Measurements from ENCODE around the gene MRTO4.
A peak's percentile ranks its signal among the peaks of the same experiment; 100 is the strongest.
"Not testable (repeated sequence)": the region's sequence is repeated elsewhere in the genome, so short reads cannot be mapped to it uniquely, and the experiment has no call there.

Gene MRTO4

GRCh38 chr1:19229229-19229628, 22.4 kb upstream of the MRTO4 start:
- DNase-seq: no peak

GRCh38 chr1:19229828-19230325, 21.7 kb upstream of the MRTO4 start:
- DNase-seq: no peak

- not testable (repeated sequence) for DNase-seq
Measured at GRCh38 chr1:19231736-19232523, 19.7 kb upstream of the MRTO4 start.

GRCh38 chr1:19232524-19232846, 19.1 kb upstream of the MRTO4 start:
- DNase-seq: no peak

- DNase-seq: no peak
Measured at GRCh38 chr1:19234224-19234623, 17.4 kb upstream of the MRTO4 start.

GRCh38 chr1:19239876-19240275, 11.7 kb upstream of the MRTO4 start:
- no peak for DNase-seq

- no peak for DNase-seq
Measured at GRCh38 chr1:19240673-19241538, 10.7 kb upstream of the MRTO4 start.

GRCh38 chr1:19250629-19251304, 838 bp upstream of the MRTO4 start:
- no peak for DNase-seq

- DNase-seq: no peak
Measured at GRCh38 chr1:19254416-19254815, 2.8 kb downstream of the MRTO4 start.

- no peak for DNase-seq
Measured at GRCh38 chr1:19255288-19255687, 3.7 kb downstream of the MRTO4 start.

- DNase-seq: not testable (repeated sequence)
Measured at GRCh38 chr1:19256301-19256700, 4.7 kb downstream of the MRTO4 start.

- no peak for DNase-seq
Measured at GRCh38 chr1:19257178-19257914, 5.7 kb downstream of the MRTO4 start.

- no peak for DNase-seq
Measured at GRCh38 chr1:19258353-19258752, 6.7 kb downstream of the MRTO4 start.

GRCh38 chr1:19260211-19261138, 8.9 kb downstream of the MRTO4 start:
- peak; percentile 42 for DNase-seq

- no peak for DNase-seq
Measured at GRCh38 chr1:19262047-19262446, 10.4 kb downstream of the MRTO4 start.

GRCh38 chr1:19262744-19263143, 11.1 kb downstream of the MRTO4 start:
- DNase-seq: no peak

- no peak for DNase-seq
Measured at GRCh38 chr1:19268445-19268844, 16.8 kb downstream of the MRTO4 start.

- not testable (repeated sequence) for DNase-seq
Measured at GRCh38 chr1:19269427-19270342, 18.1 kb downstream of the MRTO4 start.

- not testable (repeated sequence) for DNase-seq
Measured at GRCh38 chr1:19270343-19270730, 18.7 kb downstream of the MRTO4 start.

GRCh38 chr1:19272064-19272463, 20.5 kb downstream of the MRTO4 start:
- no peak for DNase-seq
